Vagina (tissue), 2 donors: ENCODE measurements around the gene RAB3IL1.

Source experiments
- CTCF ChIP-seq, 3 experiments: fragments of 450-650 bp in 2 of 3; fragments of 200-600 bp in 1 of 3; sonication (generic) in 1 of 3; IDR thresholded peaks; one replicate each; pipeline ENCODE4 v1.5.1; 2017 to 2019; ENCODE audit warnings: antibody characterized with exemption in 3 of 3, mild to moderate bottlenecking in 2 of 3, moderate library complexity in 2 of 3
- POLR2A ChIP-seq, 2 donors: fragments of 450-650 bp; IDR thresholded peaks; one replicate each; pipeline ENCODE4 v1.6.1; 2017; ENCODE audit warnings: antibody characterized with exemption in 2 of 2, mild to moderate bottlenecking in 2 of 2, moderate library complexity in 2 of 2

- TF ChIP-seq POLR2A (IDR thresholded peaks at IDR 0.05) (peak in 1 of 2 donors; percentile 5), CTCF (IDR thresholded peaks at IDR 0.05) (no peak)
Observed at GRCh38 chr11:61954851-61955421, 37.6 kb upstream of the RAB3IL1 start.
